GM19455 (cell line): ENCODE results near the gene ENTPD7.
"Not testable (repeated sequence)": the region's sequence is repeated elsewhere in the genome, so short reads cannot be mapped to it uniquely, and the experiment has no call there.

Experiments used
- ATAC-seq: cut with Tn5 transposase; IDR thresholded peaks from one replicate; pipeline ENCODE4 v1.9.1; 2021; ENCODE audit not compliant: unreplicated experiment

Gene ENTPD7

GRCh38 chr10:99742254-99742653 lies 82.9 kb downstream of the ENTPD7 start:
- no peak for ATAC-seq

DNA sequence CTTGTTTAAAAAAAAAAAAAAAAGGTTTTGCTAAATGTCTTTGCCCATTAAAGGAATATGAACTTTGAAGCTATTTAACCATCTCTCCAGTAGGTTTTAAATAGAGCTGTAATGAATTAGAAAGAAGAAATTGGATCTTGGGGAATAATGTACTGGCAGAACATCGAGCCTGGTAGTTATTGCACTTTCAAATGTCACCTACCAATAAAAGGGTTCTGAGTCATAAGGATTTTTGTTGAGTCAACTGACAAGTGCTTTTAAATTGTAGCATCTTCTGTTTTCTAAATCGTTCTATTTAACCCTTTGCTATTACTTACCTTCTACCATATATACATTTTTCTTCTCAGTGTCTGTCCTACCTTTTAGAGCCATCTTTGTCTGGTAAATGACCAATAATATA lies 83.4 kb downstream of the ENTPD7 start:
- no peak for ATAC-seq

DNA sequence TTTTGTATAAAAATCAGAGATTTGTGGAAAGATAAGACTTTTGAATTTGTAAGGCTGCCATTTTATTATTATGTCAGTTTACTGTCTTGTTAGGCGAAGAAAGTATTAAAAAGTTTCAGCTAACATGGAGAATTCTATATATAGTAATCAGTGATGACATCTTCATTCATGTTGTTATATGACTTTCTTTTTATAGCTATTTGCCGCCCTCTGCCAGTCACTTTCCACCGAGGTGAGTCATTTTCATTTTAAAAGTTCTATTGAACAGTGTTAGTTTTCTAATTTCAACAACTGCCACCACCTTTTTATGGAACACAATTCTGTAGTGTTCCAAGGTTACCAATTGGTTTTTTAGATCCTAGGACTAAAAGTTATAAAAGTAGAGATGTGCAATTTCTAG lies 84.5 kb downstream of the ENTPD7 start:
- ATAC-seq, result no peak

GRCh38 chr10:99746166-99746565 lies 86.9 kb downstream of the ENTPD7 start:
- not testable (repeated sequence) for ATAC-seq

DNA sequence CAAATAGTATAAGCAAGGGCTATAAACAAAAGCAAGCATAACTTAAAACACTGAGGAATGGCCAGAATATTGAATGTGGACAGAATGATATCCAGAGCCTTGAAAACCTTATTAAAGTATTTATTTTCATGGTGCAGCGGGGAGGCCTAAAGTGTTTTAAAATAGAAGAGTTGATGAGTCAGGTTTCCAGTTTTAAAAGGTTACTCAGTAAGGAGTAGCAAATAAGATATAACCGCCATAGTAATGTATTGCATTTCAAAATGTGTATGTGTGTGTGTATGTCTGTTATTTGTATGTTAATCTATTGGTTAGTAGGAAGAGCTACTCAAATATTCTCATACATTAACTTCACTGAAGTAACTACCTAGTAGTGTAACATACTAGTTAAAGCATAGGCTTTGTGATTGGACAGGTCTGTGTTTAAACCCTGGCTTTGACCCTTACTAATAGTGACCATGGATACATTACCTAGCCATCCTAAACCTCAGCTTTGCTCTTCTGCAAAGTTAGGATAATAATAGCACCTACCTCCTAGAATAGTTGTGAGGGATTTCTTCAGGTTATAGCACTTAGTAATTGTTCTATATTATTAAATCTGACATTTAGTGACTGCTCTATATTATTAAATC lies 89.6 kb downstream of the ENTPD7 start:
- no peak for ATAC-seq

DNA sequence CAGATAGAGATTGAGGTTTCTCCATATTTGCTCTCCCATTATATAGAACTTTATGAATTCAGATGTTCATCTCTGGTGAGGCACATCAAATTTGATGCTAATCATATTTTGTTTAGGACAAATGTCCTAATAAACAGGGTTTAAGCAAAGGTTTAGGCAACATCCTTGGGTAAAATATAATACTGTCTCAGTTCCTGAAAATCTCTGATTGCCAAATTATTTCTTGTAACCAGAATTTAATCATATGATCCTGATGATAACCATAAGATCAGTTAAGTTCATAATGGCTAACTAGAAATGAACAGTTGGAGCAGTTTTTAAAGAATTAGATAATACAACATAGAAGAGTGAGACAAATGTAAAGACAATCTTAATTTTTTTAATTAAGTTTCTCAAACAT lies 91.3 kb downstream of the ENTPD7 start:
- no peak for ATAC-seq

DNA sequence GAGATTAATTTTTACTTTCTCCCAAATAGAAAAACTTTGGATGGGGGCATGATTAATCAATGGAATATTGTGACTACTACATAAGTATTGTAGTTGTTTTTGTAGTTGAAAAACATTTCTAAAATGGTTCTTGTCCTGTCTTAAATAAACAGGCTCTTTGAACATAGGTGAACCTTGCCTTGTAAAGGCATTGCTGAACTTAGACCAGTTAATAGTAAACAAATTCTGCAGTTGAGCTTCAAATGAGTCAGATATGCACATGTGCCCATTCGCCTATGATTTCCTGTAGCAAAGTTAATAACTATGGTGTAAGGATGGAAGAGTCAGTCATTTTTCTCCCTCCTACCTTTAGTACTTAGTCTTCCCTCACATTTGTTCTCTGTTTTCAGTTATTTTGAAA lies 95.4 kb downstream of the ENTPD7 start:
- ATAC-seq, result no peak
